ENCODE data around the gene SCARB1.

- TF ChIP-seq EZH2 (IDR thresholded peaks at IDR 0.05; ENCODE audit: borderline replicate concordance, low read length) (no peak), CTCF (IDR thresholded peaks at IDR 0.05; ENCODE audit: low read length) (no peak)
Observed at GRCh38 chr12:124780336-124780735, 83.3 kb downstream of the SCARB1 start.
